A673 (cell line): ENCODE measurements around the gene EIF5. TPM values are rescaled to one million over a fixed set of nuclear protein-coding genes. Genes with fewer than 3 reads are reported as not detected.

Source experiments
- BruUV-seq: library from RNA; stranded (reverse); fragments of 400-500 nt; replicated peaks from 2 replicates; lab custom pipeline; 2021; lab: Mats Ljungman, UMichigan
- CTCF ChIA-PET: fragments of 300-600 bp; sonication (Branson Sonifier 250); formaldehyde crosslinking; loops from one replicate; lab custom pipeline; 2022; ENCODE audit warnings: antibody characterized with exemption; lab: Charles Lee
- POLR2A ChIA-PET: fragments of 300-600 bp; sonication (Branson Sonifier 250); formaldehyde crosslinking; loops from one replicate; lab custom pipeline; 2022; ENCODE audit warnings: antibody characterized with exemption; ENCODE audit not compliant: low non-redundant PET; lab: Charles Lee
- DNase-seq: peaks from one replicate; pipeline ENCODE4 v3.0.0-alpha.2; 2015; ENCODE audit warnings: low spot score
- H3K27ac ChIP-seq: fragments of 200-600 bp; sonication (generic); 2 replicates; pipeline ENCODE4 v1.5.1; 2016; ENCODE audit warnings: mixed run types, low read depth, mild to moderate bottlenecking, mixed read lengths, antibody characterized with exemption, low read length; ENCODE audit not compliant: poor library complexity, severe bottlenecking
- H3K27me3 ChIP-seq: fragments of 200-600 bp; sonication (generic); replicated peaks from 2 replicates; pipeline ENCODE4 v1.6.1; 2017; ENCODE audit warnings: mixed run types, low read depth, mild to moderate bottlenecking, mixed read lengths, antibody characterized with exemption, low read length; ENCODE audit not compliant: insufficient read depth, poor library complexity
- H3K36me3 ChIP-seq: fragments of 200-600 bp; sonication (generic); 2 replicates; pipeline ENCODE4 v1.6.1; 2016; ENCODE audit warnings: mixed run types, mild to moderate bottlenecking, mixed read lengths, antibody characterized with exemption, low read length; ENCODE audit not compliant: insufficient read depth, poor library complexity, severe bottlenecking
- H3K4me1 ChIP-seq: fragments of 200-600 bp; sonication (generic); 2 replicates; pipeline ENCODE4 v1.6.1; 2017; ENCODE audit warnings: mixed run types, mild to moderate bottlenecking, mixed read lengths, antibody characterized with exemption, low read length; ENCODE audit not compliant: insufficient read depth, poor library complexity, severe bottlenecking
- H3K4me3 ChIP-seq: fragments of 200-600 bp; sonication (generic); 2 replicates; pipeline ENCODE4 v1.5.1; 2016; ENCODE audit warnings: low read depth, mixed run types, mild to moderate bottlenecking, mixed read lengths, low read length; ENCODE audit not compliant: poor library complexity, severe bottlenecking
- H3K9me3 ChIP-seq: fragments of 200-600 bp; sonication (generic); 2 replicates; pipeline ENCODE4 v1.6.1; 2016; ENCODE audit warnings: mixed run types, low read depth, mild to moderate bottlenecking, mixed read lengths, antibody characterized with exemption, low read length; ENCODE audit not compliant: poor library complexity, severe bottlenecking
- CTCF ChIP-seq: fragments of 300-800, 200-600 bp; sonication (generic); conservative IDR thresholded peaks from 2 replicates; pipeline ENCODE4 v1.5.1; 2017; ENCODE audit warnings: low read depth, mild to moderate bottlenecking, antibody characterized with exemption, low read length, moderate library complexity, mixed read lengths
- EZH2 ChIP-seq: fragments of 200-600 bp; sonication (generic); IDR thresholded peaks from 2 replicates; pipeline ENCODE4 v1.6.1; 2017; ENCODE audit warnings: borderline replicate concordance, low read depth, mild to moderate bottlenecking, mixed read lengths, antibody characterized with exemption, low read length; ENCODE audit not compliant: poor library complexity, severe bottlenecking
- intact Hi-C: fragments of 100-400 bp; cut with micrococcal nuclease; formaldehyde crosslinking; loops from one replicate; pipeline ENCODE4 v1.10.0; 2022; ENCODE audit not compliant: unreplicated experiment
- total RNA-seq: library from RNA; stranded (reverse); gene quantifications from 2 replicates; pipeline ENCODE4 v1.2.3, GENCODE V29; 2021

Gene EIF5
- total RNA-seq, 1 experiment from 2014 or later = 446 TPM

GRCh38 chr14:103293465-103293864, 40.6 kb upstream of the EIF5 start:
- no peak for DNase-seq
- no peak overlapping the region for H3K27ac ChIP-seq

GRCh38 chr14:103294091-103294490, 39.9 kb upstream of the EIF5 start:
- POLR2A ChIA-PET = no interaction called here
- BruUV-seq = no TSS peak
- TF ChIP-seq CTCF (no peak), EZH2 (no peak)
- no peaks in the 10 kb centered on the region for H3K4me1 ChIP-seq
- DNase-seq = no peak
- no peaks in the 10 kb centered on the region for H3K27me3 ChIP-seq
- intact Hi-C loops = loop anchor here (5.0 kb wide), 1 partner anchor 107 kb away; no protein-coding TSS in a partner anchor
- no peaks in the 10 kb centered on the region for H3K36me3 ChIP-seq
- H3K4me3 ChIP-seq = no peak overlapping the region
- no peak overlapping the region for H3K27ac ChIP-seq
- CTCF ChIA-PET = interaction anchor here (0.7 kb wide), 1 partner anchor 278 kb away, joined by 3 read pairs; no protein-coding TSS in a partner anchor
- no peaks in the 10 kb centered on the region for H3K9me3 ChIP-seq

More at GRCh38 chr14:103293465-103293864, 40.6 kb upstream of the EIF5 start:
- Histone ChIP-seq H3K27me3 (no peaks in the 10 kb centered on the region), H3K4me1 (no peaks in the 10 kb centered on the region), H3K36me3 (no peaks in the 10 kb centered on the region), H3K4me3 (no peak overlapping the region), H3K9me3 (no peaks in the 10 kb centered on the region)
- ChIA-PET CTCF (interaction anchor here (0.7 to 2.8 kb wide), 2 partner anchors 188 to 277 kb away, joined by 3 to 29 read pairs; no protein-coding TSS in a partner anchor), POLR2A (no interaction called here)
- BruUV-seq = no TSS peak
- intact Hi-C loops = loop anchor here (5.0 kb wide), 1 partner anchor 106 kb away; no protein-coding TSS in a partner anchor
- TF ChIP-seq EZH2 (no peak), CTCF (no peak)

GRCh38 chr14:103296007-103296406, 38.0 kb upstream of the EIF5 start:
- Histone ChIP-seq H3K27me3 (no peaks in the 10 kb centered on the region), H3K27ac (no peak overlapping the region), H3K4me1 (no peaks in the 10 kb centered on the region), H3K4me3 (no peak overlapping the region), H3K36me3 (no peaks in the 10 kb centered on the region), H3K9me3 (no peaks in the 10 kb centered on the region)
- POLR2A ChIA-PET = no interaction called here
- intact Hi-C loops = no loop called here
- CTCF ChIA-PET = no interaction called here
- TF ChIP-seq CTCF (no peak), EZH2 (no peak)
- BruUV-seq = no TSS peak
- DNase-seq = no peak
